Trophoblast cell (in vitro differentiated cells and primary cell): Measurements from ENCODE around the gene ARMC6.
A peak's percentile ranks its signal among the peaks of the same experiment; 100 is the strongest.

ENCODE experiments used
- DNase-seq, 2 donors: peaks; one replicate each; pipeline ENCODE4 v3.0.0-alpha.2; 2016
- H2AFZ ChIP-seq: 2 replicates; pipeline ENCODE4 v1.6.1; 2013; ENCODE audit warnings: low read length, moderate library complexity, mild to moderate bottlenecking; ENCODE audit not compliant: insufficient read depth, poor library complexity
- H2AK5ac ChIP-seq: 2 replicates; pipeline ENCODE4 v1.6.1; 2013; ENCODE audit warnings: mild to moderate bottlenecking, low read length
- H2BK120ac ChIP-seq: 2 replicates; pipeline ENCODE4 v1.6.1; 2013; ENCODE audit warnings: low read length, mild to moderate bottlenecking, moderate library complexity; ENCODE audit not compliant: insufficient read depth, poor library complexity
- H2BK12ac ChIP-seq: 2 replicates; pipeline ENCODE4 v1.6.1; 2013; ENCODE audit warnings: mild to moderate bottlenecking, low read length, moderate library complexity
- H2BK5ac ChIP-seq: 2 replicates; pipeline ENCODE4 v1.6.1; 2013; ENCODE audit warnings: low read length, low read depth, moderate library complexity, mild to moderate bottlenecking; ENCODE audit not compliant: poor library complexity
- H3K14ac ChIP-seq: 2 replicates; pipeline ENCODE4 v1.6.1; 2013; ENCODE audit warnings: mild to moderate bottlenecking, low read length
- H3K18ac ChIP-seq: 2 replicates; pipeline ENCODE4 v1.6.1; 2013; ENCODE audit warnings: mild to moderate bottlenecking, low read length
- H3K23ac ChIP-seq: 2 replicates; pipeline ENCODE4 v1.6.1; 2013; ENCODE audit warnings: low read length
- H3K27ac ChIP-seq: 2 replicates; pipeline ENCODE4 v1.5.1; 2013; ENCODE audit warnings: low read depth, mild to moderate bottlenecking, inconsistent platforms, low read length, moderate library complexity
- H3K27me3 ChIP-seq: 2 replicates; pipeline ENCODE4 v1.6.1; 2013; ENCODE audit warnings: inconsistent platforms, mild to moderate bottlenecking, low read length, moderate library complexity; ENCODE audit not compliant: insufficient read depth
- H3K36me3 ChIP-seq, 2 experiments: 1 replicate in 1 of 2; 2 replicates in 1 of 2; pipeline ENCODE4 v1.6.1; 2013; ENCODE audit warnings: low read length in 2 of 2, mild to moderate bottlenecking in 2 of 2, moderate library complexity in 1 of 2; ENCODE audit not compliant: insufficient read depth in 2 of 2, control insufficient read depth in 1 of 2
- H3K4ac ChIP-seq: 2 replicates; pipeline ENCODE4 v1.6.1; 2013; ENCODE audit warnings: low read depth, mild to moderate bottlenecking, low read length, moderate library complexity
- H3K4me1 ChIP-seq, 2 experiments: 1 replicate in 1 of 2; 2 replicates in 1 of 2; pipeline ENCODE4 v1.6.1; 2013; ENCODE audit warnings: low read length in 2 of 2, mild to moderate bottlenecking in 2 of 2, moderate library complexity in 1 of 2; ENCODE audit not compliant: insufficient read depth in 2 of 2, control insufficient read depth in 1 of 2
- H3K4me2 ChIP-seq: 2 replicates; pipeline ENCODE4 v1.6.1; 2013; ENCODE audit warnings: inconsistent platforms, mild to moderate bottlenecking, low read length, moderate library complexity
- H3K4me3 ChIP-seq: 2 replicates; pipeline ENCODE4 v1.5.1; 2013; ENCODE audit warnings: mild to moderate bottlenecking, low read depth, low read length, inconsistent platforms
- H3K79me1 ChIP-seq: one replicate; pipeline ENCODE4 v1.6.1; 2013; ENCODE audit warnings: low read length
- H3K79me2 ChIP-seq: 2 replicates; pipeline ENCODE4 v1.6.1; 2013; ENCODE audit warnings: low read length, mild to moderate bottlenecking; ENCODE audit not compliant: control insufficient read depth, insufficient read depth, poor library complexity
- H3K9ac ChIP-seq: 2 replicates; pipeline ENCODE4 v1.6.1; 2013; ENCODE audit warnings: mild to moderate bottlenecking, low read length
- H3K9me3 ChIP-seq: 2 replicates; pipeline ENCODE4 v1.6.1; 2013; ENCODE audit warnings: low read depth, mild to moderate bottlenecking, control low read depth, inconsistent platforms, low read length; ENCODE audit not compliant: insufficient read depth
- H4K12ac ChIP-seq: 2 replicates; pipeline ENCODE4 v1.6.1; 2013; ENCODE audit warnings: low read depth, mild to moderate bottlenecking, low read length, moderate library complexity
- H4K8ac ChIP-seq: 2 replicates; pipeline ENCODE4 v1.6.1; 2013; ENCODE audit warnings: low read depth, mild to moderate bottlenecking, low read length, moderate library complexity
- H4K91ac ChIP-seq: one replicate; pipeline ENCODE4 v1.6.1; 2013; ENCODE audit warnings: low read depth, mild to moderate bottlenecking, low read length, moderate library complexity
- WGBS: extraction: QIAGEN DNeasy Blood & Tissue Kit; methylation state at CpG from one replicate; pipeline ENCODE4 v1.1.7; 2013; ENCODE audit warnings: missing lambda C conversion rate; ENCODE audit not compliant: insufficient read length, insufficient coverage; ENCODE audit errors: extremely low coverage; 5-methylcytosine and 5-hydroxymethylcytosine counted together

Gene ARMC6

DNA sequence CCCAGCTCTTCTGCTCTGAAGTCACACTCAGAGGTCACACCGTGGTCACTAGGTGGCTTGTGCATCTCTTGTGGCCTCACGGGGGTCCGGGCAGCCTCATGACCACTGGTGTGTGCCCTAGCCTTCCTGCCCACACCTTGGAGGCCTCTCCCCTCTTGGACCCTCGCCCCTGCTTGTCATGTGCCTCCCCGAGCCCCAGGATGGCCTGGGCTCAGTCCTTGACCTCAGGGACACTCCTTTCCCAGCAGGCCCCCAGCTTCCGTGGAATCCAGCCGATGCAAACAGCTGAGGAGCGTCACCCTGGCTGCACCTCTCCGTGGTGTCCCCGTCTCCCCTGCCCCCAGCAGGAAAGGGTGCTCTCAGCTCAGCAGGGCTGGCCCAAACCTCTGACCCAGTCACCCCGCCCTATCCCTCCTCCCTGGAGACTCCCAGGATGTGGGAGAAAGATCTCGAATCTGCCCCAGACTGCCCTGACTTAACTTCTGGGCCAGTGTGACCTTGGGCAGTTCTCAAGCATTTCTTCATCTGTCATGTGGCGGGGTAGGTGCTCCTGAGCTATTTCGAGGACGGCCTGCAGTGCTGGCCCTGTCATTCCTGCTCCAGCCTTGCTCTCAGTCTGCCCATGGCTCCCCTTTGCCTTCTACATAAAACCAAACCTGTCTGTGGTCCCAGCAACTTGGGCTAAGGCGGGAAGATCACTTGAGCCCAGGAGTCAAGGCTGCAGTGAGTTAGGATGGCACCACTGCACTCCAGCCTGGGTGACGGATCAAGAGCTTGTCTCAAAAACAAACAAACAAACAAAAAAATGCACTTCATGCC is 25.8 kb downstream of the ARMC6 start:
- Histone ChIP-seq H2AK5ac (no peak overlapping the region), H3K4ac (no peak overlapping the region), H3K18ac (no peak overlapping the region), H3K23ac (no peak overlapping the region), H3K27me3 (no peaks in the 10 kb centered on the region), H2AFZ (no peak overlapping the region), H3K4me2 (no peak overlapping the region), H3K79me1 (peaks cover 3% of the 10 kb centered on the region), H4K12ac (no peak overlapping the region), H3K4me3 (no peak overlapping the region), H3K9me3 (peaks cover 3% of the 10 kb centered on the region), H3K36me3 (peaks cover 39 to 47% of the 10 kb centered on the region in 2 experiments), H2BK120ac (no peak overlapping the region), H3K4me1 (peaks cover 5 to 14% of the 10 kb centered on the region in 2 experiments), H3K14ac (no peak overlapping the region), H2BK12ac (no peak overlapping the region), H3K27ac (no peak overlapping the region), H3K79me2 (no peaks in the 10 kb centered on the region), H2BK5ac (no peak overlapping the region), H4K8ac (no peak overlapping the region), H4K91ac (no peak overlapping the region), H3K9ac (no peak overlapping the region)
- WGBS = no CpG with 5 or more reads among the region's 17 CpGs
- no peak for DNase-seq

DNA sequence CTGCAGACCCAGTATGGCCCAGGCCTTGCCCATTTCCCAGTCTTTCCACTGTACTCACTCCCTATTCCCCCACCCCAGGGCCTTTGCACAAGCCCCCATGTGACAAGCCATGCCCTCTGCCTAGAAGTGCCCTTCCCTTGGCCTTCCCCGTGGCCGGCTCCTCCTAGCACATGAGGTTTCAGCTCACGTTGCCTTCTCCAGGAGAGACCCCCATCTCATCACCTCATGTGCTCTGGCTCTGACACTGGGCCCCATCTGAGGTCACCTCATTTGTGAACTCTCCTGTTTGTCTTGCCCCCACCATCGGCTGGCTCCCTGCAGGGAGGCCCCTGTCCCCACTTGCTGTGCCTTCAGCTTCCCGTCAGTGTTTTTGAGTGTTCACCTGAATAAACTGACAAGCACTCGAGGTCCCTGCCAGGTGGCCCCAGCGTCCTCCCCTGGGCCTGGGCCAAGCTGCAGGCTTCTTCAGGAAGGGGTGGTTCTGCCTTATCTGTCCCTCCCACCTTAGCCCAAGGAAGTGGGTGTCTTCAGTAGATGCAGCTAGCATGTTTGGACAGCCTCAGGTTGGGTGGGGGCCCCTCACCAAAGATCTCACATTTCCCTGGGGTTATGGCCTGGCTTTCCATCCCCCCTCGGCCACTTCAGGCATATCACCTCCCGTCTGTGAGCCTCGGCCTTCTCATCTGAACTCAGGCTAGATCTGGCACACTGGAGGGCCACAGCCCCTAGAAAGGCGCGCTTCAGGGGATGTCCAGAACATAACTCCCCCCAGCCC is 26.6 kb downstream of the ARMC6 start:
- Histone ChIP-seq H3K79me1 (peaks cover 3% of the 10 kb centered on the region), H3K27ac (no peak overlapping the region), H3K18ac (no peak overlapping the region), H3K27me3 (no peaks in the 10 kb centered on the region), H3K36me3 (peaks cover 31 to 39% of the 10 kb centered on the region in 2 experiments), H4K91ac (no peak overlapping the region), H3K9me3 (peaks cover 3% of the 10 kb centered on the region), H3K4me1 (peaks cover 9 to 20% of the 10 kb centered on the region in 2 experiments), H3K23ac (no peak overlapping the region), H3K4ac (no peak overlapping the region), H4K12ac (no peak overlapping the region), H3K9ac (no peak overlapping the region), H2BK120ac (no peak overlapping the region), H2BK5ac (no peak overlapping the region), H4K8ac (no peak overlapping the region), H3K14ac (no peak overlapping the region), H3K4me2 (no peak overlapping the region), H3K79me2 (no peaks in the 10 kb centered on the region), H3K4me3 (no peak overlapping the region), H2BK12ac (no peak overlapping the region), H2AK5ac (no peak overlapping the region), H2AFZ (no peak overlapping the region)
- DNase-seq = no peak
- no CpG with 5 or more reads among the region's 12 CpGs for WGBS

DNA sequence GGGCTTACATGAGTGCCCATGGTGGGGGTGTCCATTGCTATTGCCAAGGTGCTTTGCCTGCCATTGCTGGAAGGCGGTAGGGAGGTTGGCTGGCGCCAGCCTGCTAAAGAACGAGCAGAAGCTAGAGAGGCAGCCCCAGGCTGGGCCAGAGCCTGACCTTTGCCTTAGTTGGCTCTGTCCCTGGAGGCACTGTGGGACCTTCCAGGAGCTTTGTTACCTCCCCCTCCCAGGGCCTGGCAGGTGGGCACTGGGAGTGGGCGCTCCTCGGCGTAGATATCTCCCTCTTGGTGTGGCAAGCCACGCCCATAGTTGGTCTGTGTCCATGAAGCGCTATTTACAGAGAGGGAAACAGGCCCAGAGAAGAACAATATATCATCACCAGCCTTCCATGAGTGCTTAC is 28.1 kb downstream of the ARMC6 start:
- Histone ChIP-seq H3K4me1 (peaks cover 9 to 20% of the 10 kb centered on the region in 2 experiments), H3K79me1 (peaks cover 3% of the 10 kb centered on the region)
- no CpG with 5 or more reads among the region's 8 CpGs for WGBS

DNA sequence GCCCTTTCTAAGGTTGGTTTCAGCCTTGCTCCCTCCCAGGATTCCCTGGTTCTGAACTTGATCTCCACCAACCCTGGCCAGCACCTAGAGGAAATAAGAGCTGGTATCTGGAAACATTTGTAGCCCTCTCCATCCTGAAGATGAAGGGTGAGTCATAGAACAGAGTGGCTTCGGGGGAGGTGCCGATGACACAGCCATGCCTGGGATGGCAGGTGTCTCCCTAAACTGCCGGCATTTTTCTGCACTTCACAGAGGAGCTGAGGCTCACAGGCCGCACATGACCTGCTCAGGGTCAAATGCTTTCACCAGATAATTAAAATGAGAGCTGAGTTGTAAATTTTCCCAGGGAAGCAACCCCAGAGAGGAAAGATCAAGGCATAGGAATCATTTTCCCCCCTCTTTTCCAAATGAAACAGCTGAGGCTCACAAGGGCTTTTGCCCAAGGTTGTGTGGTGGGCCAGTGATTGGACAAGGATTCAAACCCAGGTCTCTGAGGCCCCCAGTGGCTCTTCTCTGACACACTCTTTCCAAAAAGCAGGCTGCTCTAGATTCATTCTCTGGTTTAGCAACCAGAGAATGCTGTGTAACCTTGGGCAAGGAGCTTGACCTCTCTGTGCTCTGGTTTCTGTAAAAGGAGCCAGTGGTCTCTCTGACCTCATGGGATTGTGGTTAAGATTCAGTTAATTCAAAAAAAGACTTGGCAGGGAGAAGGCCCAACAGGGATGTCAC is 29.2 kb downstream of the ARMC6 start:
- no peak overlapping the region for H2AK5ac ChIP-seq
- H2AFZ ChIP-seq = no peak overlapping the region
- H3K36me3 ChIP-seq = peaks cover 12 to 17% of the 10 kb centered on the region in 2 experiments
- no peak overlapping the region for H3K4ac ChIP-seq
- H3K9me3 ChIP-seq = peaks cover 3% of the 10 kb centered on the region
- WGBS = no CpG with 5 or more reads among the region's 4 CpGs
- H3K14ac ChIP-seq = no peak overlapping the region
- H3K18ac ChIP-seq = no peak overlapping the region
- peaks cover 9 to 20% of the 10 kb centered on the region in 2 experiments for H3K4me1 ChIP-seq
- no peaks in the 10 kb centered on the region for H3K27me3 ChIP-seq
- H4K12ac ChIP-seq = peak overlapping the region; percentile 4
- no peak overlapping the region for H3K4me3 ChIP-seq
- H4K8ac ChIP-seq = peak overlapping the region; percentile 71
- H3K23ac ChIP-seq = no peak overlapping the region
- peak; percentile 26 to 54 for DNase-seq
- no peak overlapping the region for H2BK12ac ChIP-seq
- peak overlapping the region; percentile 95 for H3K4me2 ChIP-seq
- no peaks in the 10 kb centered on the region for H3K79me2 ChIP-seq
- H2BK5ac ChIP-seq = no peak overlapping the region
- H3K79me1 ChIP-seq = peaks cover 3% of the 10 kb centered on the region
- H3K27ac ChIP-seq = no peak overlapping the region
- H3K9ac ChIP-seq = no peak overlapping the region
- no peak overlapping the region for H2BK120ac ChIP-seq
- peak overlapping the region; percentile 1 for H4K91ac ChIP-seq

More for the DNA sequence above, 28.1 kb downstream of the ARMC6 start:
- Histone ChIP-seq H3K4me3 (no peak overlapping the region), H2AFZ (no peak overlapping the region), H4K8ac (no peak overlapping the region), H3K9me3 (peaks cover 3% of the 10 kb centered on the region), H3K27me3 (no peaks in the 10 kb centered on the region), H3K23ac (no peak overlapping the region), H4K91ac (peak overlapping the region; percentile 16), H4K12ac (no peak overlapping the region), H3K36me3 (peaks cover 22 to 29% of the 10 kb centered on the region in 2 experiments), H3K14ac (no peak overlapping the region), H2BK5ac (no peak overlapping the region), H3K18ac (no peak overlapping the region), H2AK5ac (no peak overlapping the region), H3K79me2 (no peaks in the 10 kb centered on the region), H3K9ac (no peak overlapping the region), H3K4ac (no peak overlapping the region), H2BK120ac (no peak overlapping the region), H2BK12ac (no peak overlapping the region), H3K27ac (no peak overlapping the region), H3K4me2 (no peak overlapping the region)
- DNase-seq = no peak
